Psoas muscle (tissue), 8 donors: ENCODE data around the gene TCP11L1. TPM values are rescaled to one million over a fixed set of nuclear protein-coding genes. Genes with fewer than 3 reads are reported as not detected.

Experiments
- ATAC-seq, 4 donors: fragments of 200-7000 bp; cut with Tn5 transposase; one replicate each; pipeline ENCODE4 v1.9.1; 2020; ENCODE audit warnings: moderate library complexity in 3 of 4, mild to moderate bottlenecking in 2 of 4
- DNase-seq, 2 donors: peaks; one replicate each; pipeline ENCODE4 v3.0.0-alpha.2; 2020
- H3K27ac ChIP-seq: fragments of 200-600 bp; one replicate; pipeline ENCODE4 v1.8.0; 2022
- H3K27me3 ChIP-seq, 3 donors: fragments of 200-600 bp in 1 of 3; one replicate each; pipeline versions ENCODE4 v1.6.1 to v1.8.0; 2013 to 2022; ENCODE audit warnings: low read length in 2 of 3, mild to moderate bottlenecking in 2 of 3, moderate library complexity in 1 of 3; ENCODE audit not compliant: insufficient read depth in 3 of 3
- H3K36me3 ChIP-seq, 2 donors: fragments of 200-600 bp in 1 of 2; one replicate each; pipeline versions ENCODE4 v1.6.1 to v1.8.0; 2013 to 2022; ENCODE audit warnings: low read depth in 1 of 2, mild to moderate bottlenecking in 1 of 2, moderate library complexity in 1 of 2; ENCODE audit not compliant: insufficient read depth in 1 of 2
- H3K4me1 ChIP-seq: fragments of 200-600 bp; one replicate; pipeline ENCODE4 v1.8.0; 2022
- H3K4me3 ChIP-seq: fragments of 200-600 bp; one replicate; pipeline ENCODE4 v1.8.0; 2022; ENCODE audit warnings: mild to moderate bottlenecking
- H3K9me3 ChIP-seq: fragments of 200-600 bp; one replicate; pipeline ENCODE4 v1.8.0; 2022
- WGBS, 3 donors: extraction: QIAGEN DNeasy Blood & Tissue Kit; methylation state at CpG; one replicate each; pipeline versions ENCODE4 v1.1.6 to v1.1.7; 2013; 5-methylcytosine and 5-hydroxymethylcytosine counted together
- intact Hi-C, 2 donors: fragments of 100-400 bp; cut with DNase I; formaldehyde crosslinking; loops; one replicate each; pipeline versions ENCODE4 v1.11.0 to v1.14.2; 2022
- polyA plus RNA-seq, 3 donors: library from polyadenylated mRNA; stranded (reverse); fragments of 200-250 nt; gene quantifications; one replicate each; pipeline ENCODE4 v1.2.3, GENCODE V29; 2013
- total RNA-seq, 4 donors: library from RNA; stranded (reverse); fragmentation: NEBNext Ultra II Directional in 2 of 4; extraction: Animal tissue kit (Norgen Biotek cat#: 25700) in 2 of 4; gene quantifications; one replicate each; pipeline versions ENCODE4 v1.2.1 to v1.2.4, GENCODE V29; 2021 to 2023
- TF ChIP-seq, protein P1 (sequence below): fragments of 200-600 bp; IDR thresholded peaks from one replicate; pipeline ENCODE4 v1.8.0; 2022; ENCODE audit warnings: antibody characterized with exemption
- donor health status: healthy with polysubstance abuse.
- donor health status: DM: no; HTN: no; CAD: no; lungs with moderate emphysema.
- donor health status: Bipolar disorder and iron deficiency.
- donor health status: healthy.
- donor health status: DM: yes; HTN: yes; CAD: no.
- donor health status: DM: no; HTN: no; CAD: no.
- donor health status: DM: no; HTN: no; CAD: no.
- donor health status: DM: yes; HTN: yes; CAD: no.

The TCP11L1 gene
- total and polyA plus RNA-seq, 7 donors, result 2.0 to 7.9 (median 4.6) TPM

DNA sequence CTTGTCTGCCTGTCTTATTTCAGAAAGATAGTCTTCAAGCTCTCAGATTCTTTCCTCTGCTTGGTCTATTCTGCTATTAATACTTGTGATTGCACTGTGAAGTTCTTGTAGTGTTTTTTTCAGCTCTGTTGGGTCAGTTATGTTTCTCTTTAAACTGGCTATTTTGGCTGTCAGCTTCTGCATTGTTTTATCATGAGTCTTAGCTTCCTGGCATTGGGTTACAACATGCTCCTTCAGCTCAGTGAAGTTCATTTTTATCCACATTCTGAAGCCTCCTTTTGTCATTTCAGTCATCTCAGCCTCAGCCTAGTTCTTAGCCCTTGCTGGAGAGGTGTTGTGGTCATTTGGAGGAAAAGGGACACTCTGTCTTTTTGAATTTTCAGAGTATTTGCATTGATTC lies 39.2 kb upstream of the TCP11L1 start:
- Histone ChIP-seq H3K27ac (no peak overlapping the region), H3K4me1 (no peaks in the 10 kb centered on the region), H3K27me3 (no peaks in the 10 kb centered on the region), H3K36me3 (no peaks in the 10 kb centered on the region), H3K4me3 (no peak overlapping the region), H3K9me3 (peaks cover 6% of the 10 kb centered on the region)
- intact Hi-C loops, result no loop called here
- ATAC-seq (no peak), DNase-seq (no peak)
- TF ChIP-seq, protein P1, sequence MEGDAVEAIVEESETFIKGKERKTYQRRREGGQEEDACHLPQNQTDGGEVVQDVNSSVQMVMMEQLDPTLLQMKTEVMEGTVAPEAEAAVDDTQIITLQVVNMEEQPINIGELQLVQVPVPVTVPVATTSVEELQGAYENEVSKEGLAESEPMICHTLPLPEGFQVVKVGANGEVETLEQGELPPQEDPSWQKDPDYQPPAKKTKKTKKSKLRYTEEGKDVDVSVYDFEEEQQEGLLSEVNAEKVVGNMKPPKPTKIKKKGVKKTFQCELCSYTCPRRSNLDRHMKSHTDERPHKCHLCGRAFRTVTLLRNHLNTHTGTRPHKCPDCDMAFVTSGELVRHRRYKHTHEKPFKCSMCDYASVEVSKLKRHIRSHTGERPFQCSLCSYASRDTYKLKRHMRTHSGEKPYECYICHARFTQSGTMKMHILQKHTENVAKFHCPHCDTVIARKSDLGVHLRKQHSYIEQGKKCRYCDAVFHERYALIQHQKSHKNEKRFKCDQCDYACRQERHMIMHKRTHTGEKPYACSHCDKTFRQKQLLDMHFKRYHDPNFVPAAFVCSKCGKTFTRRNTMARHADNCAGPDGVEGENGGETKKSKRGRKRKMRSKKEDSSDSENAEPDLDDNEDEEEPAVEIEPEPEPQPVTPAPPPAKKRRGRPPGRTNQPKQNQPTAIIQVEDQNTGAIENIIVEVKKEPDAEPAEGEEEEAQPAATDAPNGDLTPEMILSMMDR, result no peak

DNA sequence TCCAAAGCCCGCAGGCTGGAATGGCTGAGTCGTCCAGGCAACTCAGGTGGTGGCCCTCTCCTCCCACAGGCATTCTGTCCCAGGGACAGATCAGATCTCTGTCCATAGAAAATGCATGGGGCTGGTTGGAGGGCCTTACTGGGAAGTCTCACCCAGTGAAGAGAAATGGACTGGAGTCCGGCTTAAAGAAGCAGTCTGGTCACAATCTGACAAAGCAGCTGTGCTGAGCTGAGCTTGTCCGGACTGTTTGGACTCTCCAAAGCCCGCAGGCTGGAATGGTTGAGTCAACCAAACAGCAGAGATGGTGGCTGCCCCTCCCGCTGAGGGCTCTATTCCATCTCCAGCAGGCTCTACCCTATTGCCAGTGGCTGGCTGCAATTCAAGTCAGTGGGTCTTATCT lies 38.1 kb upstream of the TCP11L1 start:
- DNase-seq (no peak), ATAC-seq (no peak)
- intact Hi-C loops, result no loop called here
- no peaks in the 10 kb centered on the region for H3K36me3 ChIP-seq
- H3K27ac ChIP-seq, result no peak overlapping the region
- no peaks in the 10 kb centered on the region for H3K27me3 ChIP-seq
- H3K4me1 ChIP-seq, result no peaks in the 10 kb centered on the region
- 73 to 95% (median 80%) methylated on average over 6 of the region's 6 CpGs for WGBS, 3 donors
- TF ChIP-seq, protein P1, result no peak
- H3K9me3 ChIP-seq, result peaks cover 6% of the 10 kb centered on the region
- no peak overlapping the region for H3K4me3 ChIP-seq

- no peaks in the 10 kb centered on the region for H3K36me3 ChIP-seq
- intact Hi-C loops, result no loop called here
- no peak overlapping the region for H3K27ac ChIP-seq
- no peak for DNase-seq
- no peaks in the 10 kb centered on the region for H3K4me1 ChIP-seq
- ATAC-seq, result no peak
- no peak overlapping the region for H3K4me3 ChIP-seq
- no peaks in the 10 kb centered on the region for H3K27me3 ChIP-seq
- WGBS, 3 donors, result 82 to 88% (median 83%) methylated on average over 8 of the region's 8 CpGs
- peaks cover 6% of the 10 kb centered on the region for H3K9me3 ChIP-seq
- TF ChIP-seq, protein P1, result no peak
Observed at GRCh38 chr11:33001751-33002542, 37.4 kb upstream of the TCP11L1 start.

DNA sequence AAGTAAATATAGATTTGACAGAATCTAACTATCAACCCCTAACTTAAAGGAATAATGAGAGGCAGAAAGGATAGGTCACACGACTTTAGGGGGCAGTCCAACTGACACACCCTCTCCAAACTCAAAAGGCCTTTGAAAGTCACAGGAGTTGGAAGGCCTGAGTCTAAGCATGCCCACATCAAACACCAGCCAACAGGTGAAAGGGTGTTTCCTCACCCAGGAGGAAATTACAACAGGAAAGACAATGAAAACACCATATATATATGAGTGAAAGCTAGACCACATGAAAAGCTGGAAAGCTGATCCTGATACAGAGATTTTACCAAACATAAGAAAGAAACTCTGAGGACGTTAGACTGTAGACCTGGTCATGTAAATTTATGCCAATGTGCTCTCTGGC lies 34.2 kb upstream of the TCP11L1 start:
- intact Hi-C loops, result loop anchor here in 1 of 2 donors (2.0 kb wide), 1 partner anchor 32 kb away; no protein-coding TSS in a partner anchor
- no peak for ATAC-seq
- TF ChIP-seq, protein P1, result no peak

GRCh38 chr11:33006010-33006409 lies 33.4 kb upstream of the TCP11L1 start:
- Histone ChIP-seq H3K4me3 (no peak overlapping the region), H3K27ac (no peak overlapping the region), H3K27me3 (no peaks in the 10 kb centered on the region), H3K9me3 (no peaks in the 10 kb centered on the region), H3K4me1 (no peaks in the 10 kb centered on the region), H3K36me3 (no peaks in the 10 kb centered on the region)
- no peak for DNase-seq
- ATAC-seq, result no peak
- intact Hi-C loops, result no loop called here
- TF ChIP-seq, protein P1, result no peak

More for the DNA sequence above, 34.2 kb upstream of the TCP11L1 start:
- Histone ChIP-seq H3K9me3 (no peaks in the 10 kb centered on the region), H3K27ac (no peak overlapping the region), H3K4me3 (no peak overlapping the region), H3K36me3 (no peaks in the 10 kb centered on the region), H3K4me1 (no peaks in the 10 kb centered on the region), H3K27me3 (no peaks in the 10 kb centered on the region)
- WGBS, 3 donors, result 49 to 55% (median 52%) methylated on average over 2 of the region's 2 CpGs
- no peak for DNase-seq
